ENCODE data around the gene CLDN6.

DNA sequence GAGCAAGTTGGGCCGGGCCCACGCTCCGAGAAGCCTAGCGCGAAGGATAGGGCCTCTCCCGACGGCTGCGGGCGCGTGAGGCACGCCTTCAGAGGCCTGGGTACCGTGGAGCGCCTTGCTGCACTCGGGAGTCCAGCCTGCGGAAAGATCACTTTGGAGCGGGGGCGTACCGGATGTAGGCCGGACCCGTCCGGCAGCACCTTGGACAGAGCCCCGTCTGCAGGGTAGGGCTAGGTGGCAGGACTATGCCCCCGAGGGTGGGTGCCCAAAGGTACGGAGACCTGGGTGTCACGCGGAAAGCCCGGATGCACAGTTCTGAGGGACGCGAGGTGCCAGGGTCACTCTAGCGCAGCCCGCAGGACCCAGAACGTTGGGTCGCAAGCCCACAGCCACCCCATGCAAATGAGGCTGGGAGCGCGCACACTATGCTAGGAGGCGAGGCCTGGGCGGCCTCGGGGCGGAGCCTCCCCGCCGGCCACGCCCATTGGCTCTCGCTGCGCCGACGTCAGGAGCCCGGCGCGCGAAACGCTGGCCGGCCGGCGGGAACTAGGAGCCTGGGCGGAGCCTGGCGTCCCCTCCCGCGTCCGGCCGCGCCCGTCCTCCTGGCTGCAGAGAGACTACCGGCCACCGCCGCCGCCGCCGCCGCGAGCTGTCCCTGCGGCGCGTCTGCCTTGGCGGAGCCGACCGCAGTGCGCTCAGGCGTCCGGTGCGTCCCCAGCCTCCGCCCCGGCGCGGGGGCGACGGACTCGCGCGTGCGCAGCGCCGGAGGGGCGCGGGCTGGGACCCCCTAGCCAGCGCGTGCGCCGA is 49.0 kb downstream of the CLDN6 start, which contains the start of gene PAQR4:
- TF ChIP-seq SIN3B (IDR thresholded peaks at IDR 0.05; ENCODE audit: low read length) = peak; percentile 69; the same call in 1 of the 2 replicates
- no peak for TF ChIP-seq KDM6A (CRISPR knock-in tag; IDR thresholded peaks at IDR 0.05; ENCODE audit: low read depth)
- TF ChIP-seq CTCF (CRISPR knock-in tag; IDR thresholded peaks at IDR 0.05) = peak; percentile 30
